WTC11 (cell line): Measurements from ENCODE around the gene CNOT1. TPM values are rescaled to one million over a fixed set of nuclear protein-coding genes. Genes with fewer than 3 reads are reported as not detected.

Experiments used
- ATAC-seq: fragments of 200-7000 bp; cut with Tn5 transposase; 2 replicates; pipeline ENCODE4 v1.10.0; 2021; ENCODE audit warnings: mild to moderate bottlenecking, moderate library complexity
- CTCF ChIA-PET: fragments of 300-600 bp; sonication (Branson Sonifier 250); formaldehyde crosslinking; loops from one replicate; lab custom pipeline; 2021; ENCODE audit warnings: antibody characterized with exemption; lab: Charles Lee
- POLR2A ChIA-PET: fragments of 350-600 bp; sonication (Branson Sonifier 250); formaldehyde crosslinking; loops from one replicate; lab custom pipeline; 2021; ENCODE audit warnings: antibody characterized with exemption; lab: Charles Lee
- DNase-seq: peaks from one replicate; pipeline ENCODE4 v3.0.0; 2021; ENCODE audit warnings: low spot score
- H3K27ac Mint-ChIP-seq: 2 replicates; pipeline ENCODE4 v1.8.0; 2021; ENCODE audit warnings: mixed read lengths
- H3K27me3 Mint-ChIP-seq: 2 replicates; pipeline ENCODE4 v1.8.0; 2021; ENCODE audit warnings: low read depth, mild to moderate bottlenecking, moderate library complexity, mixed read lengths
- H3K36me3 Mint-ChIP-seq: 2 replicates; pipeline ENCODE4 v1.8.0; 2021; ENCODE audit warnings: mixed read lengths
- H3K4me1 Mint-ChIP-seq: 2 replicates; pipeline ENCODE4 v1.8.0; 2022; ENCODE audit warnings: mixed read lengths
- H3K4me3 Mint-ChIP-seq: 2 replicates; pipeline ENCODE4 v1.8.0; 2021; ENCODE audit warnings: mild to moderate bottlenecking, moderate library complexity, mixed read lengths
- H3K9me3 Mint-ChIP-seq: 2 replicates; pipeline ENCODE4 v1.8.0; 2021; ENCODE audit warnings: mixed read lengths
- ARID4B ChIP-seq: sonication (generic); formaldehyde crosslinking; IDR thresholded peaks from 2 replicates; pipeline ENCODE4 v1.8.0; 2023; ENCODE audit warnings: missing genetic modification reagents, mild to moderate bottlenecking, borderline replicate concordance
- ELF4 ChIP-seq: sonication (generic); formaldehyde crosslinking; IDR thresholded peaks from 2 replicates; pipeline ENCODE4 v1.8.1; 2022; ENCODE audit warnings: low read depth, mild to moderate bottlenecking, moderate library complexity, missing genetic modification reagents
- FOXP1 ChIP-seq: sonication (generic); formaldehyde crosslinking; IDR thresholded peaks from 2 replicates; pipeline ENCODE4 v1.8.0; 2022; ENCODE audit warnings: missing genetic modification reagents, mild to moderate bottlenecking, moderate library complexity, borderline replicate concordance
- GABPB1 ChIP-seq: sonication (generic); formaldehyde crosslinking; IDR thresholded peaks from 2 replicates; pipeline ENCODE4 v1.8.1; 2023; ENCODE audit warnings: mild to moderate bottlenecking, missing genetic modification reagents
- HMGXB4 ChIP-seq: sonication (generic); formaldehyde crosslinking; IDR thresholded peaks from 2 replicates; pipeline ENCODE4 v1.8.1; 2023; ENCODE audit warnings: mild to moderate bottlenecking, moderate library complexity, missing genetic modification reagents
- MXD4 ChIP-seq: fragments of 250-450 bp; sonication (Bioruptor Pico); IDR thresholded peaks from 2 replicates; pipeline ENCODE4 v1.8.0; 2021; ENCODE audit warnings: mild to moderate bottlenecking, moderate library complexity, borderline replicate concordance
- PREB ChIP-seq: sonication (generic); formaldehyde crosslinking; IDR thresholded peaks from 2 replicates; pipeline ENCODE4 v1.8.1; 2022; ENCODE audit warnings: mild to moderate bottlenecking, missing genetic modification reagents, moderate library complexity, borderline replicate concordance
- RELA ChIP-seq: sonication (generic); formaldehyde crosslinking; IDR thresholded peaks from 2 replicates; pipeline ENCODE4 v1.8.1; 2022; ENCODE audit warnings: missing genetic modification reagents, mild to moderate bottlenecking, borderline replicate concordance
- STAT6 ChIP-seq: sonication (generic); formaldehyde crosslinking; conservative IDR thresholded peaks from 2 replicates; pipeline ENCODE4 v1.8.1; 2023; ENCODE audit warnings: mild to moderate bottlenecking, low read depth, missing genetic modification reagents, moderate library complexity
- TEAD1 ChIP-seq: sonication (generic); formaldehyde crosslinking; IDR thresholded peaks from 2 replicates; pipeline ENCODE4 v1.8.0; 2022; ENCODE audit warnings: mild to moderate bottlenecking, missing genetic modification reagents
- ZBTB21 ChIP-seq: sonication (generic); formaldehyde crosslinking; IDR thresholded peaks from 2 replicates; pipeline ENCODE4 v1.8.1; 2023; ENCODE audit warnings: mild to moderate bottlenecking, missing genetic modification reagents, borderline replicate concordance
- ZNF317 ChIP-seq: sonication (generic); formaldehyde crosslinking; IDR thresholded peaks from 2 replicates; pipeline ENCODE4 v1.8.1; 2023; ENCODE audit warnings: low read depth, mild to moderate bottlenecking, moderate library complexity, missing genetic modification reagents, borderline replicate concordance
- ZNF512 ChIP-seq: sonication (generic); formaldehyde crosslinking; IDR thresholded peaks from 2 replicates; pipeline ENCODE4 v1.8.1; 2022; ENCODE audit warnings: missing genetic modification reagents, borderline replicate concordance
- total RNA-seq: library from RNA; stranded (reverse); gene quantifications from 3 replicates; pipeline ENCODE4 v1.2.3, GENCODE V29; 2021
- TF ChIP-seq, protein P1 (sequence below): sonication (generic); formaldehyde crosslinking; IDR thresholded peaks from 2 replicates; pipeline ENCODE4 v1.8.0; 2023; ENCODE audit warnings: mild to moderate bottlenecking, missing genetic modification reagents
- TF ChIP-seq, protein P2 (sequence below): sonication (generic); formaldehyde crosslinking; IDR thresholded peaks from 2 replicates; pipeline ENCODE4 v1.8.0; 2023; ENCODE audit warnings: missing genetic modification reagents
- TF ChIP-seq, protein P3 (sequence below): sonication (generic); formaldehyde crosslinking; IDR thresholded peaks from 2 replicates; pipeline ENCODE4 v1.8.1; 2022; ENCODE audit warnings: mild to moderate bottlenecking, moderate library complexity, missing genetic modification reagents
- TF ChIP-seq, protein P4 (sequence below): sonication (generic); formaldehyde crosslinking; IDR thresholded peaks from 2 replicates; pipeline ENCODE4 v1.8.0; 2022; ENCODE audit warnings: mild to moderate bottlenecking, missing genetic modification reagents

CNOT1 gene
- total RNA-seq, 1 experiment from 2014 or later, result 314 TPM

GRCh38 chr16:58503166-58503862 is 126.3 kb downstream of the CNOT1 start:
- no peak for TF ChIP-seq STAT6
- TF ChIP-seq TEAD1 (CRISPR knock-in tag), result no peak
- no peak for TF ChIP-seq ELF4 (CRISPR knock-in tag)
- TF ChIP-seq, protein P1, sequence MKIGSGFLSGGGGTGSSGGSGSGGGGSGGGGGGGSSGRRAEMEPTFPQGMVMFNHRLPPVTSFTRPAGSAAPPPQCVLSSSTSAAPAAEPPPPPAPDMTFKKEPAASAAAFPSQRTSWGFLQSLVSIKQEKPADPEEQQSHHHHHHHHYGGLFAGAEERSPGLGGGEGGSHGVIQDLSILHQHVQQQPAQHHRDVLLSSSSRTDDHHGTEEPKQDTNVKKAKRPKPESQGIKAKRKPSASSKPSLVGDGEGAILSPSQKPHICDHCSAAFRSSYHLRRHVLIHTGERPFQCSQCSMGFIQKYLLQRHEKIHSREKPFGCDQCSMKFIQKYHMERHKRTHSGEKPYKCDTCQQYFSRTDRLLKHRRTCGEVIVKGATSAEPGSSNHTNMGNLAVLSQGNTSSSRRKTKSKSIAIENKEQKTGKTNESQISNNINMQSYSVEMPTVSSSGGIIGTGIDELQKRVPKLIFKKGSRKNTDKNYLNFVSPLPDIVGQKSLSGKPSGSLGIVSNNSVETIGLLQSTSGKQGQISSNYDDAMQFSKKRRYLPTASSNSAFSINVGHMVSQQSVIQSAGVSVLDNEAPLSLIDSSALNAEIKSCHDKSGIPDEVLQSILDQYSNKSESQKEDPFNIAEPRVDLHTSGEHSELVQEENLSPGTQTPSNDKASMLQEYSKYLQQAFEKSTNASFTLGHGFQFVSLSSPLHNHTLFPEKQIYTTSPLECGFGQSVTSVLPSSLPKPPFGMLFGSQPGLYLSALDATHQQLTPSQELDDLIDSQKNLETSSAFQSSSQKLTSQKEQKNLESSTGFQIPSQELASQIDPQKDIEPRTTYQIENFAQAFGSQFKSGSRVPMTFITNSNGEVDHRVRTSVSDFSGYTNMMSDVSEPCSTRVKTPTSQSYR, result no peak
- TF ChIP-seq, protein P2, sequence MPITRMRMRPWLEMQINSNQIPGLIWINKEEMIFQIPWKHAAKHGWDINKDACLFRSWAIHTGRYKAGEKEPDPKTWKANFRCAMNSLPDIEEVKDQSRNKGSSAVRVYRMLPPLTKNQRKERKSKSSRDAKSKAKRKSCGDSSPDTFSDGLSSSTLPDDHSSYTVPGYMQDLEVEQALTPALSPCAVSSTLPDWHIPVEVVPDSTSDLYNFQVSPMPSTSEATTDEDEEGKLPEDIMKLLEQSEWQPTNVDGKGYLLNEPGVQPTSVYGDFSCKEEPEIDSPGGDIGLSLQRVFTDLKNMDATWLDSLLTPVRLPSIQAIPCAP (CRISPR knock-in tag), result no peak
- TF ChIP-seq HMGXB4 (CRISPR knock-in tag), result no peak
- TF ChIP-seq, protein P3, sequence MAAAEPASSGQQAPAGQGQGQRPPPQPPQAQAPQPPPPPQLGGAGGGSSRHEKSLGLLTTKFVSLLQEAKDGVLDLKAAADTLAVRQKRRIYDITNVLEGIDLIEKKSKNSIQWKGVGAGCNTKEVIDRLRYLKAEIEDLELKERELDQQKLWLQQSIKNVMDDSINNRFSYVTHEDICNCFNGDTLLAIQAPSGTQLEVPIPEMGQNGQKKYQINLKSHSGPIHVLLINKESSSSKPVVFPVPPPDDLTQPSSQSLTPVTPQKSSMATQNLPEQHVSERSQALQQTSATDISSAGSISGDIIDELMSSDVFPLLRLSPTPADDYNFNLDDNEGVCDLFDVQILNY (CRISPR knock-in tag), result no peak
- no peak for TF ChIP-seq GABPB1 (CRISPR knock-in tag)
- TF ChIP-seq PREB (CRISPR knock-in tag), result no peak
- no peak for TF ChIP-seq FOXP1 (CRISPR knock-in tag)
- no peak for TF ChIP-seq ZBTB21 (CRISPR knock-in tag)
- TF ChIP-seq MXD4 (CRISPR knock-in tag), result no peak
- TF ChIP-seq ZNF512 (CRISPR knock-in tag), result no peak
- no peak for TF ChIP-seq ZNF317 (CRISPR knock-in tag)
- TF ChIP-seq, protein P4, sequence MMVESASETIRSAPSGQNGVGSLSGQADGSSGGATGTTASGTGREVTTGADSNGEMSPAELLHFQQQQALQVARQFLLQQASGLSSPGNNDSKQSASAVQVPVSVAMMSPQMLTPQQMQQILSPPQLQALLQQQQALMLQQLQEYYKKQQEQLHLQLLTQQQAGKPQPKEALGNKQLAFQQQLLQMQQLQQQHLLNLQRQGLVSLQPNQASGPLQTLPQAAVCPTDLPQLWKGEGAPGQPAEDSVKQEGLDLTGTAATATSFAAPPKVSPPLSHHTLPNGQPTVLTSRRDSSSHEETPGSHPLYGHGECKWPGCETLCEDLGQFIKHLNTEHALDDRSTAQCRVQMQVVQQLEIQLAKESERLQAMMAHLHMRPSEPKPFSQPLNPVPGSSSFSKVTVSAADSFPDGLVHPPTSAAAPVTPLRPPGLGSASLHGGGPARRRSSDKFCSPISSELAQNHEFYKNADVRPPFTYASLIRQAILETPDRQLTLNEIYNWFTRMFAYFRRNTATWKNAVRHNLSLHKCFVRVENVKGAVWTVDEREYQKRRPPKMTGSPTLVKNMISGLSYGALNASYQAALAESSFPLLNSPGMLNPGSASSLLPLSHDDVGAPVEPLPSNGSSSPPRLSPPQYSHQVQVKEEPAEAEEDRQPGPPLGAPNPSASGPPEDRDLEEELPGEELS (CRISPR knock-in tag), result no peak
- TF ChIP-seq RELA (CRISPR knock-in tag), result no peak
- no peak for TF ChIP-seq ARID4B
- TF ChIP-seq, all 79 proteins: peak for 0
- Mint-ChIP-seq H3K27ac (no peak overlapping the region), H3K36me3 (no peaks in the 10 kb centered on the region), H3K9me3 (no peaks in the 10 kb centered on the region), H3K4me3 (no peak overlapping the region), H3K4me1 (peaks cover 10% of the 10 kb centered on the region), H3K27me3 (peaks cover 56% of the 10 kb centered on the region)
- ATAC-seq, result no peak
- DNase-seq, result no peak
- ChIA-PET CTCF (no interaction called here), POLR2A (no interaction called here)
